ENCODE measurements around the gene SAGE1.
"Not testable (repeated sequence)": the region's sequence is repeated elsewhere in the genome, so short reads cannot be mapped to it uniquely, and the experiment has no call there.

Gene SAGE1, protein sequence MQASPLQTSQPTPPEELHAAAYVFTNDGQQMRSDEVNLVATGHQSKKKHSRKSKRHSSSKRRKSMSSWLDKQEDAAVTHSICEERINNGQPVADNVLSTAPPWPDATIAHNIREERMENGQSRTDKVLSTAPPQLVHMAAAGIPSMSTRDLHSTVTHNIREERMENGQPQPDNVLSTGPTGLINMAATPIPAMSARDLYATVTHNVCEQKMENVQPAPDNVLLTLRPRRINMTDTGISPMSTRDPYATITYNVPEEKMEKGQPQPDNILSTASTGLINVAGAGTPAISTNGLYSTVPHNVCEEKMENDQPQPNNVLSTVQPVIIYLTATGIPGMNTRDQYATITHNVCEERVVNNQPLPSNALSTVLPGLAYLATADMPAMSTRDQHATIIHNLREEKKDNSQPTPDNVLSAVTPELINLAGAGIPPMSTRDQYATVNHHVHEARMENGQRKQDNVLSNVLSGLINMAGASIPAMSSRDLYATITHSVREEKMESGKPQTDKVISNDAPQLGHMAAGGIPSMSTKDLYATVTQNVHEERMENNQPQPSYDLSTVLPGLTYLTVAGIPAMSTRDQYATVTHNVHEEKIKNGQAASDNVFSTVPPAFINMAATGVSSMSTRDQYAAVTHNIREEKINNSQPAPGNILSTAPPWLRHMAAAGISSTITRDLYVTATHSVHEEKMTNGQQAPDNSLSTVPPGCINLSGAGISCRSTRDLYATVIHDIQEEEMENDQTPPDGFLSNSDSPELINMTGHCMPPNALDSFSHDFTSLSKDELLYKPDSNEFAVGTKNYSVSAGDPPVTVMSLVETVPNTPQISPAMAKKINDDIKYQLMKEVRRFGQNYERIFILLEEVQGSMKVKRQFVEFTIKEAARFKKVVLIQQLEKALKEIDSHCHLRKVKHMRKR

DNA sequence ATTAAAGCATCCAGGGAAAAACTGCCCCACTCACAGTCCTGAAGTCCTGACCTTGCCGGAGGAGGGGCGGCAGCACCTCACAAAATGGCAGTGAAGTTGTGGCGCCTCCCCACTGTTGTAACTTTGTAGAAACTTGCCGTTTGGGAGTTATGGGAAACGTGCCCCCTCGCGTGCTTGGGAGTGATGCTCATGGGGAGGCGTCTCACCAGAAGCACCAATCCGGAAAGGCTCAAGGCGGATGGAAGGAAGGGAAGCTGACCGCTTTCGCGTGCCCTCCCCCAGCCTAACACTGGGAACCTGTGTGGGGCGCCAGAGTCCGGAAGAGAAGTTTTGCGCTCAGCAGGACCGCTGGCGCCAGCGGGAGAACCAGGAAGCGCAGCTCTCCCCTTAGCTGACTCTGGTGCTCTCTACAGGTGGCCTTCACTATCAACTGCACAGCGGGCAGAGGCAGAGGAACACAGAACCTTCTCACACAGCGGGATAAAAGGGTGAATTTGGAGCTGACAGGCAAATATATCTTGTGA, at the start of gene SAGE1, which contains the start of gene CT45A10:
Gene SAGE1, plus strand, starts transcription at position 423 of the 524 bp plus-strand sequence. CDS start 2,527 bp downstream, outside the sequence.
Gene CT45A10, minus strand, starts transcription at position 151 of the 524 bp plus-strand sequence. CDS start 8,100 bp downstream, outside the sequence.
- no peak for DNase-seq (ENCODE audit: low read depth in 2 of 2)

DNA sequence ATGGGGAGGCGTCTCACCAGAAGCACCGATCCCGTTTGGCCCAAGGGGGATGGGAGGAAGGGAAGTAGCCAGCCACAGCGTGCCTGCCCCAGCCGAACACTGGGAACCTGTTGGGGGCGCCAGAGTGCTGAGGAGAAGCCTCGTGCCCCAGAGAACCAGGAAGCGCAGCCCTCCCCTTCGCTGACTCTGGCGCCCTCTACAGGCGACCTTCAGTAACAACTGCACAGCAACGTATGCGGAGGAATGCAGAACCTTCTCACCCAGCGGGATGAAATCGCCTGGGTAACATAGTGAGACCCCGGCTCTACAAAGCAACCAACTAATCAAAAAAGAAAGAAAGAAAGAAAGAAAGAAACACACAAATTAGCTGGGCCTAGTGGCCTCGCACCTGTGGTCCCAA, 39.1 kb upstream of the SAGE1 start, which contains the start of gene CT45A8:
Gene CT45A8, minus strand, starts transcription at position 101 of the 400 bp plus-strand sequence. CDS start 3,755 bp downstream, outside the sequence.
- not testable (repeated sequence) for DNase-seq (ENCODE audit: low read depth in 2 of 2)

DNA sequence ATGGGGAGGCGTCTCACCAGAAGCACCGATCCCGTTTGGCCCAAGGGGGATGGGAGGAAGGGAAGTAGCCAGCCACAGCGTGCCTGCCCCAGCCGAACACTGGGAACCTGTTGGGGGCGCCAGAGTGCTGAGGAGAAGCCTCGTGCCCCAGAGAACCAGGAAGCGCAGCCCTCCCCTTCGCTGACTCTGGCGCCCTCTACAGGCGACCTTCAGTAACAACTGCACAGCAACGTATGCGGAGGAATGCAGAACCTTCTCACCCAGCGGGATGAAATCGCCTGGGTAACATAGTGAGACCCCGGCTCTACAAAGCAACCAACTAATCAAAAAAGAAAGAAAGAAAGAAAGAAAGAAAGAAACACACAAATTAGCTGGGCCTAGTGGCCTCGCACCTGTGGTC, 21.8 kb upstream of the SAGE1 start, which contains the start of gene CT45A9:
Gene CT45A9, minus strand, starts transcription at position 101 of the 400 bp plus-strand sequence. CDS start 3,751 bp downstream, outside the sequence.
- not testable (repeated sequence) for DNase-seq (ENCODE audit: low read depth in 2 of 2)

DNA sequence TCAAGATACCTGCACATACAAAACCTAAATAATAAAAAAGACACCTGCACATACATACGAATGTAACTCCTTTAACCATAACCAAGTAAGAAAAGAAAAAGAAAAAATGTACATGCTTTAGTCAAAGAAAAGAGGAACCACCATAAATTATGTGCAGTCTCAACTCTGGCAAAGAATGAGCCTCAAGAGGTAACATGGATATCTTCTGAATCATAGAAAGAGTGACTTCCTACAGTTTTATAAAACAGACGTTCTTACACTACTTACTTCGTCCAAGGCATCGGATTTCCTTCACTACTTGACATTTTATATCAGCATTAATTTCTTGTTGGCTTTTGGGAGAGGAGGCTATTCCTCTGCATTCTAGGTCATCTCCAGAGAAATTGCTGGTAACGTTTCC, 10.8 kb upstream of the SAGE1 start:
- DNase-seq (ENCODE audit: low read depth in 2 of 2), result not testable (repeated sequence)

DNA sequence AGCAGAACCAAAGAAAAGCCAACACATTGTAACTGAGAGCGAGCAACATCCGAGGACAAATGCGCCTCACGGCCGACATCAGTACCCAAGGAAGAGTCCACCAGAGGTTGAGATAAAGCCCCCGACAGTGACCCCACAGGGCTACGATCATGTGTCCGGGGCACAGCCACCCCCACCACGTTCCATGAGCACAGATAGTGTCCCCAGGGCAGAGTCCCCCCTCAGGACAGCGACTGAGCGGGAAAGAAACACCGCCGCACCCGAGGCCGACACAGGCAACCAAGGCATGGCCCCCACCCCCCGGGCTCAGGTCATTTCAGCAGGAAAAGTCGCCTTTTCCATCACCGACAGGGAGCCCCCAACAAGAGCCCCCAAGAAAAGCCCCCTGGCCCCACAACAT, 5.3 kb upstream of the SAGE1 start:
- not testable (repeated sequence) for DNase-seq (ENCODE audit: low read depth in 2 of 2)

DNA sequence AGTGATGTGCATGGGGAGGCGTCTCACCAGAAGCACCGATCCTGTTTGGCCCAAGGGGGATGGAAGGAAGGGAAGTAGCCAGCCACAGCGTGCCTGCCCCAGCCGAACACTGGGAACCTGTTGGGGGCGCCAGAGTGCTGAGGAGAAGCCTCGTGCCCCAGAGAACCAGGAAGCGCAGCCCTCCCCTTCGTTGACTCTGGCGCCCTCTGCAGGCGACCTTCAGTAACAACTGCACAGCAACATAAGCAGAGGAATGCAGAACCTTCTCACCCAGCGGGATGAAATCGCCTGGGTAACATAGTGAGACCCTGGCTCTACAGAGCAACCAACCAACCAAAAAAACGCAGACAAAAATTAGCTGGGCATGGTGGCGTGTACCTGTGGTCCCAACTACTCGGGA, 4.5 kb upstream of the SAGE1 start:
- not testable (repeated sequence) for DNase-seq (ENCODE audit: low read depth in 2 of 2)

DNA sequence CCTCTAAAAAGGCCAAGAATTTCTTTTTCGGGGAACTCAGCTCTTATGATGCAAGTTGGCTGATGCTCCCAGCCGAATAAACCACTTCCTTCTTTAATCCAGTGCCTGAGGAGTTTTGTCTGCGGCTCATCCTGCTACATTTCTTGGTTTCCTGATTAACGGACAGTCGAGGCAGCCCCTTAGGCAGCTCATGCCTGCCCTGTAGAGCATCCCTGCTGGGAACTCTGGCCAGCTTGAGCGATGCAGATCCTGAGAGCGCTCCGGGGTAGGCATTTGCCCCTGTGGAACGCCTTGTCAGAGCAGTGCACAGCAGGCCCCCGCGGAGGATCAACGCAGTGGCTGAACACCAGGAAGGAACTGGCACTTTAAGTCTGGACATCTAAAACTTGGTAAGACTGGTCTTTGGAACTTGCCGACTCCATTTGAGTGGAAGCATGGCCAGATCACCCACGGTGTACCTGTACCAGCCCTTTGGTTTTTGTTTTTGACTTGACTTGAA, 3.4 kb upstream of the SAGE1 start:
- DNase-seq (ENCODE audit: low read depth in 2 of 2), result no peak

DNA sequence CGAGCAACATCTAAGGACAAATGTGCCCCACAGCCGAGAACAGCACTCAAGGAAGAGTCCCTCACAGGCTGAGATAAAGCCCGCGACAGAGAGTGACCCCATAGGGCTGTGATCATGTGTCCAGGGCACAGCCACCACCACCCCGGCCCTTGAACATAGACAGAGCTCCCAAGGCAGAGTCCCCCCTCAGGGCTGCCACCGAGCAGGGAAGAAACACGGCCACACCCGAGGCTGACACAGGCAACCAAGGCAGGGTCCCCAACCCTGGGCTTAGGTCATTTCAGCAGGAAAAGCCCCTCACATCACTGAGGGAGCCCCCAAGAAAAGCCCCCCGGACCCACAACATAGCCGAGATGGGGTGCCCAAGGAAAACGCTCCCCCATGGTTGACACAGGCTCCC, 735 bp upstream of the SAGE1 start:
- DNase-seq (ENCODE audit: low read depth in 2 of 2), result no peak

DNA sequence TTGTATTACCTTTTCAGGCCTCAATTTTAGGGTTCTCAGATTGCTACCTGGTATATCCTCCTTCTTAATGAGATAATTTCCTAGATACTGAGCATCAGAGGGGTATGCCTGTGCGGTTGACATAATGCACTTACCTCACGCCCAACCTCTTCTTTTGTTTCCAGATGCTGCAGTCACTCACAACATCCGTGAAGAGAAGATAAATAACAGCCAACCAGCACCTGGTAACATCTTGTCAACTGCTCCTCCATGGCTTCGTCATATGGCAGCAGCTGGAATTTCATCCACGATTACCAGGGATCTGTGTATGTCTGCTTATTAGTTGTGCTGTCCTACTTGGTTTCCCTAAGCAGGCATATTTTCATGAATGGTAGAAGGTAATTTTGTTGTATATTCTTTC, 16.7 kb downstream of the SAGE1 start:
- no peak for DNase-seq (ENCODE audit: low read depth in 2 of 2)

DNA sequence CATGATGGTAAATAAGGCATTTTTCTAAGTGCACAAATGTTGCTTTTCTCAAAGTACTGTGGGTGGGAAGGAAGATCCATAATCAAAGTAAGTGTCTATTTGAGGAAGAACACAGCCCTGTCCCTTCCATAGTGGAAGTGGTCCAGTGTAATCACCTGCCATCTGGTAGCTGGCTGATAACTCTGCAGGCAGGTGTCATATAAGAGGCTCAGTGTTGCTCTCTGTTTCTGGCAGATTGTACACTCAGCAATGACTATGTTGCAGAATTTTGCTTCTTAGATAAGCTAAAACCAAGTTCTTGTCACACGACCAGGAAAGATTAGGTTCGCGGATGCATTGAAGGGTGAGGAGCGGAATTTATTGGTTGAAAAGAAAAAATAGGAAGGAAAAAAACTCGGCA, 20.9 kb downstream of the SAGE1 start:
- no peak for DNase-seq (ENCODE audit: low read depth in 2 of 2)

DNA sequence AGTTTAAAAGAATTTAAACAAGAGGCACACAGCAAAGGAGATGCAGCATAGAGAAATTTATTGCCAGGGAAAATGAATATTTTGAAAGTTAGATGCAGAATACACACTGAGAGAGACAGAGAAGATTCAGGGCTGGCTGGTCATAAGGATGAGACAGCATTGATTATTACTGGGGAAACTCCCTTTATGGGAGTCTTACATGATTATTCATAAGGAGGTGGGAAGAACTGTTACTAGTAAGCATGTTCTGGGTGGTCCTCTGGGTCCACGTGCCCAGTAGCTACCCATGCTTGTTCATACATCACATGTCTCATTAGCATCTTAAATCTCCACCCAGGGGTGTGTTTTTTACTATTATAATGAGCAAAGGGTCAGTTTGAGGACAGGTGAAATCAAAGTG, 27.0 kb downstream of the SAGE1 start:
- DNase-seq (ENCODE audit: low read depth in 2 of 2), result not testable (repeated sequence)

DNA sequence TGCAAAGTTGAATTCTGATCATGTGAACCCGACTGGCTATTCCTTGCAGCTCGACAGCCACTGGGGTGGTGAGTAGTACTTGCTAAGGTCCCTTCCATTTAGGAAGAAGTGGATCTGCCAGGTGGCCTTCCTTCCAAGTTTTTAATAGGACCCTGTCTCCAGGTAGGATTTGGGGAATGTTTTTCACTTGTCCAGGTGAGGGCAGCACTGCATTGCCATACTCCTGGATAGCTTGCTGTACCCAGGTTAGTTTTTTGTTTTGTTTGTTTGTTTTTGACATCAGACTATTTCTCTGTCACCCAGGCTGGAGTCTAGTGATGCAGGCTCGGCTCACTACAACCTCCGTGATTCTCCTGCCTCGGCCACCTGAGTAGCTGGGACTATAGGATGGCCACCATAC, 29.8 kb downstream of the SAGE1 start:
- DNase-seq (ENCODE audit: low read depth in 2 of 2), result no peak

DNA sequence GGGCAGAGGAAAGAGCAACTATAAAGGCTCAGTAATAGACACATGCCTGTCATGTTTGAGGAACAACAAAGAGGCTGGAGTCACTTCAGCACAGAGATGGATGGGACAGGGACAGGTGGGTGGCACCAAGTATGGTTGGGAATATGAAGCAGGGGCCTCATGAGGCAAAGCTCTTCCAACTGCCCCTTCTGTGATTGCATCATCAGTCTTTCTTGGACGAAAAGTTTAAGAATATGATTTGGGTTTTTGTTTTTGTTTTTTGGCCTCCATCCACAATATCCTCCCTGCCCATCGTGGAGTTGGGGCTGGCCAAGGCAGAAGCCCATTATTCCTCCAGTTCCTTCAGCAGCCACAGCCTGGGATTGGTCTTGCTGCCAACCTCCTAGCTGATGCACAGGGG, 34.4 kb downstream of the SAGE1 start:
- DNase-seq (ENCODE audit: low read depth in 2 of 2), result no peak

DNA sequence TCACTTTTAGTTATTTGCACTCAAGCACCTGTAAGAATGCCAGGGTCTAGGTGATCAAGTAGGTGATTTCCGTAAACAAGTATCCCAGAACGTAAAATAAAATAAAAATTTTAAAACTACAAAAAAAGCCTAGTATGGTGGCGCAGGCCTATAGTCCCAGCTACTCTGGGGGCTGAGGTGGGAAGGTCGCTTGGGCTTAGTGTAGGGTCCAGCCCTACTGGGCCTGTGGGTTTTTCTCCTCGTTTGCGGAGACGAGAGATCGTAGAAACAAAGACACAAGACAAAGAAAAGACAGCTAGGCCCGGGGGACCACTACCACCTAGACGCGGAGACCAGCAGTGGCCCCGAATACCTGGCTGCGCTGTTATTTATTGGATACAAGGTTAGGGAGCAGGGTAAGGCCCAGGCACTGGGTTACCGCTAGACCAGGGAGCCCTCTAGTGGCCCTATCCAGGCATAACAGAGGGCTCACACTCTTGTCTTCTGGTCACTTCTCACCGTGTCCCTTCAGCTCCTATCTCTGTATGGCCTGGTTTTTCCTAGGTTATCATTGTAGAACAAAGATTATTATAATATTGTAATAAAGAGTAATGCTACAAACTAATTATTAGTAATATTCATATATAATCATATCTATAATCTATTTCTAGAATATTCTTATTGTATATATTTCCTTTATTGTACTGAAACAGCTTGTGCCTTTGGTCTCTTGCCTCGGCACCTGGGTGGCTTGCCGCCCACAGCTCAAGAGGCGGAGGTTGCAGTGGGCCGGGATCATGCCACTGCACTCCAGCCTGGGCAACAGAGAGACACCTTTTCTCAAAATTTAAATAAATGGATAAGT, 38.4 kb downstream of the SAGE1 start:
- DNase-seq (ENCODE audit: low read depth in 2 of 2), result no peak

DNA sequence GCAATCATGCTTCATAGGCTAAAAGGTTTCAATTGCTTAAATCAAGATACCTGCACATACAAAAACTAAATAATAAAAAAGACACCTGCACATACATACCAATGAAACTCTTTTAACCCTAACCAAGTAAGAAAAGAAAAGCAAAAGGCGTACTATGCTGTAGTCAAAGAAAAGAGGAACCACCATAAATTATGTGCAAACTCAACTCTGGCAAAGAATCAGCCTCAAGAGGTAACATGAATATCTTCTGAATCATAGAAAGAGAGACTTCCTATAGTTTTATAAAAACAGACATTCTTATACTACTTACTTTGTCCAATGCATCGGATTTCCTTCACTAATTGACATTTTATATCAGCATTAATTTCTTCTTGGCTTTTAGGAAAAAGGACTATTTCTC, 51.0 kb downstream of the SAGE1 start:
- no peak for DNase-seq (ENCODE audit: low read depth in 2 of 2)

DNA sequence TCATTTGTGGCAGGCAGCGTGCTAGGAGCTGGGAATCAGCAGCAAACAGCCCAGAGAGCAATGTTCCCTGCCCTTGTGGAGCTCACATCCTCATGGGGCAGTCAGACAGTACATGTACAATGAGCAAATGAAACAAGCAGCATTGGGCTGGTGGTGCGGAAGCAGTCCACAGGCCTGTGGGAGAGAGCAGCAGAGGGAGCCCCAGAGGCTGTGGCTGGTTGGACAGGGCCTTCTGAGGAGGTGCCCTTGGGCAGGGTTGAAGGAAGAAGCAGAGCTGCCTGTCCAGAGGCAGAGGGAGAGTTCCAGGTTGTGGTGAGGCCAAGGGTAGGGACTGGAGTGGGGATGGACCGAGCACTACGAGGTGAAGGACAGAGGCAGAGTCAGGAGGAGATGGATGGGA, 57.8 kb downstream of the SAGE1 start:
- no peak for DNase-seq (ENCODE audit: low read depth in 2 of 2)

Data from stimulated activated CD8-positive, alpha-beta memory T cell treated with anti-CD3 and anti-CD28 coated beads, Interleukin-2, amount 100 ng/mL, for 1 hour (primary cell).